Epithelial cell of umbilical artery (primary cell): ENCODE results near the gene DIMT1. TPM values are rescaled to one million over a fixed set of nuclear protein-coding genes. Genes with fewer than 3 reads are reported as not detected.

Experiments
- total RNA-seq: library from RNA; depleted of rRNA; stranded (reverse); fragments of >200 nt; gene quantifications from 2 replicates; pipeline ENCODE4 v1.2.3, GENCODE V29; 2014

Gene DIMT1
- 53.3 and 62.9 TPM in 2 replicates for total RNA-seq

GRCh38 chr5:62403411-62404250, at the start of gene DIMT1:
Gene DIMT1 (minus strand): TSS chr5:62403905. CDS start chr5:62403772, 133 bp downstream.

GRCh38 chr5:62412549-62413329, 9.0 kb upstream of the DIMT1 start, which contains the start of gene IPO11:
Gene IPO11 (plus strand): TSS chr5:62412763. CDS start chr5:62437280, 24,517 bp downstream.

Other genes with a start within 250 kb of the DIMT1 start
- 97.7 and 104 TPM in 2 replicates for gene KIF2A, start 97.7 kb downstream of the DIMT1 start, total RNA-seq
- gene IPO11, start 8.9 kb upstream of the DIMT1 start, total RNA-seq, result 92.2 and 128 TPM in 2 replicates
- gene LRRC70, start 174.9 kb upstream of the DIMT1 start, total RNA-seq, result 27.7 and 42.6 TPM in 2 replicates